Measurements from ENCODE around the gene ADAMTS17.

- no peak for TF ChIP-seq REST (IDR thresholded peaks at IDR 0.05; ENCODE audit: insufficient read depth in 1 of 2, low read depth in 2 of 2, low read length in 1 of 2)
- TF ChIP-seq CTCF (IDR thresholded peaks at IDR 0.05), result no peak
- no peak for TF ChIP-seq POLR2AphosphoS5 (IDR thresholded peaks at IDR 0.05; ENCODE audit: low read depth, low read length)
- no peak for TF ChIP-seq SIN3A (IDR thresholded peaks at IDR 0.05; ENCODE audit: borderline replicate concordance, insufficient read depth, low read depth, low read length)
Measured at GRCh38 chr15:100235030-100235617, 106.7 kb downstream of the ADAMTS17 start.
